Measurements from ENCODE around the gene ABCD1.
"Not testable (repeated sequence)": the region's sequence is repeated elsewhere in the genome, so short reads cannot be mapped to it uniquely, and the experiment has no call there.

Gene ABCD1

DNA sequence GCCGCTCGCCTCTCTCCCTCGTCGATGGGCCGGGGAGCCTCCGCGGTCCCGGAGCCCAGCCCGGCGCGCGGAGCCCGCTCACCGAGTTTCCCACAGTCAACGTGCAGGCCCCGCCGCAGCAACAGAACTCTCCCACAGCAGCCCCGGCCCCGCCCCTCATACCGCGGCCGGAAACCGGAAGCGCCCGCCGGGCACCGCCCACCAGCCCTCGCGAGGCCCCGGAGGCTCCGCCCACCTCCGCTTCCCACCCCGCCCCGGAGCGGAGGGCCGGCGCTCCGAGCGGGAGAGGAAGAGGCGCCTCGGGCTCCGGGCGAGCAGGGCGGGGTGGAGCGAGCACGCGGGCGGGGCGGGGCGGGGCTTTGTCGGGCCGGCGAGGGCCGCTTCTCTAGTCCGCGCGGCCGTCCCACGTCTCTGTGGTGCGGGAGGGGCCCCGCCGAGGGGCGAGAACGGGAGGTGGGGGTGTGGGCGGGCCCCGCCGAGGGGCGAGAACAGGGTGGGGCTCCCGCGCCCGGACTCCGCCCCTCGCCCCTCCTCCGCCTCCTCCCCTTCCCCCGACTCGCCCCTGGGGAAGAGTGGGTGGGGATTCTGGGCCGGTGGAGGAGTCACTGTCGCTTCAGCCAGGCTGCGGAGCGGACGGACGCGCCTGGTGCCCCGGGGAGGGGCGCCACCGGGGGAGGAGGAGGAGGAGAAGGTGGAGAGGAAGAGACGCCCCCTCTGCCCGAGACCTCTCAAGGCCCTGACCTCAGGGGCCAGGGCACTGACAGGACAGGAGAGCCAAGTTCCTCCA is at the start of gene ABCD1, which contains the start of gene BCAP31:
Gene ABCD1, plus strand, starts transcription at position 605 of the 787 bp plus-strand sequence. CDS start 411 bp downstream, outside the sequence.
Gene BCAP31, minus strand, starts transcription at position 136 of the 787 bp plus-strand sequence. CDS start 1,143 bp downstream, outside the sequence.
- in situ Hi-C loops (cut with HindIII; ENCODE audit: low sequenced_read_pairs) = no loop called here

DNA sequence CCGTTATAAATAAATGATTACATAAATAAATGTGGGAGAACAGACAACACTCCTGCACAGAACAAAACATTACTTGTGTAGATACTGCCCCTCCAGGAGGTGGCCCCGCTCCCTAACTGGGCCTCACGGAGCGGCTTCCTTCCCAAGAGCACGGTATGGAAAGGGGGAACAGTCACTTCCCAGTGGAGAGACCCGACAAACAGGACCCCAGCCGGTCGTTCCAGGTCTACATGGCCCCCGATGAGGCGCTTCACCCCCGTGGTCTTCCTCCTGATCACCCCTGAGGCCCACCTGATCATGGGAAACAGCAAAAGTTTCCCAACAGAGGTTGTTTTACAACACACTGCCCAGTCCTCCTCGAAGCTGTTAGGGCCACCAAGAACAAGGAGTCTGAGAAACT is 43.5 kb upstream of the ABCD1 start:
- in situ Hi-C loops (cut with HindIII; ENCODE audit: low sequenced_read_pairs) = no loop called here

DNA sequence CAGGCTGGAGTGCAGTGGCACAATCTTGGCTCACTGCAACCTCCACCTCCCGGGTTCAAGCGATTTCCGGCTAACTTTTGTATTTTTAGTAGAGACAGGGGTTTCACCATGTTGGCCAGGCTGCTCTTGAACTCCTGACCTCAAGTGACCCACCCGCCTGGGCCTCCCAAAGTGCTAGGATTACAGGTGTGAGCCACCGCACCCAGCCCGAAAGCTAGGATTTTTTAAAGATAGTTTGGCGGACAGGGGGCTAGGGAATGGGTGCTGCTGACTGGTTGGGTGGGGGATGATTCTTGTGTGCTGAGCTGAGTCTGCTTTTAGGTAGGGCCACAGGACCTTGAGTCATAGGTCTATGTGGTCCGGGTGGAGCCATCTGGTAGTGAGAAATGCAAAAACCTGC is 41.2 kb upstream of the ABCD1 start:
- in situ Hi-C loops (cut with HindIII; ENCODE audit: low sequenced_read_pairs) = not testable (repeated sequence)

DNA sequence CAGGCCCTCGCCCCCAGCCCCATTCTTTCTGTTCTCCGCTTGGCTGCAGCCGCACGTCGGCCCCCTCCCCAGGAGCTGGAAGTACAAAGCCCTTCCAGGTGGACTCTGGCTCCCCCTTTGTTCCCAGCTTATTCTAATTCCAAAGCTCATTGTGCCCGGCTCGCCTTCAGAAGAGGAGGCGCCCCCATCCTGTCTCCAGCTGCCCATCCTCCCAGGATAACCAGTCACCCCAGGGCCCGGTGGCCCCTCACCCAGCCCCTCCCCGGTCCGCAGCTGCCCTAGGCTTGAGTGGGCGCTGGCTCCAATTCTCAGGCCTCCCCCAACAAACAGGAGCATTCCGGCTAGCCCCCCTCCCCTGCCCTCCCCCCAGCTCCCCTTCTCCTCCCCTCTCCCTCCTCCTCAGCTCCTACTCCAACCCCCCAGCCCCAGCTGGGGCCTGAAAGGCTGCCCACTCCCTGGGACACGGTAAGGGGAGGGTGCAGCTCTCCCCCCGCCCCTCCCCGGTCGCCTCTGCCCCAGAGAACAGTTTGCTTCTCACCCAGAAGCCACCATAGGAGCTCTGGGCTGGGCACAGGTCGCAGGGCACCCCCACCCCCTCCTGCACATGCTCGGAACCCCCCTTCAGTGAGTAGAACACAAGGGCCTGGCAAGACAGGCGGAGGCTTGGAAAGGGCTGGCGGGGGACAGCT is 40.0 kb upstream of the ABCD1 start:
- in situ Hi-C loops (cut with HindIII; ENCODE audit: low sequenced_read_pairs) = no loop called here

DNA sequence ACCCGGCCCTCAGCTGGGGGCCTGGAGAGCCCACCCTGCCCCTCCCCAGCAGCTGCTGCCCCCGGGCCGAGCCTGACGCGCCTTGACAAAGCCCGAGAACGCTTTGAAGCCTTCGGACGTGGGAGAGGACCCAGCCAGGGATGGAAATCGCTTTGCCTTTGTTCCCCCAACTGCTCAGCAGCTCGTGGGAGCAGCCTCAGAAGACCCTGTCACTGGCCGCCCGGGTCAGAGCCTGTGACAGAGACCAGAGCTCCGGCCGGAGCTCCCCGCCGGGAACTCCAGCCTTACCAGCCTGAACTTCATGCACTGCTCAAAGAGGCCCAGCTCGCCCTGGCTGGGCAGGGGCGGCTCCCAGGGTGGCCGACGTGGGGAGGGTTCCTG is 39.5 kb upstream of the ABCD1 start:
- in situ Hi-C loops (cut with HindIII; ENCODE audit: low sequenced_read_pairs) = no loop called here

DNA sequence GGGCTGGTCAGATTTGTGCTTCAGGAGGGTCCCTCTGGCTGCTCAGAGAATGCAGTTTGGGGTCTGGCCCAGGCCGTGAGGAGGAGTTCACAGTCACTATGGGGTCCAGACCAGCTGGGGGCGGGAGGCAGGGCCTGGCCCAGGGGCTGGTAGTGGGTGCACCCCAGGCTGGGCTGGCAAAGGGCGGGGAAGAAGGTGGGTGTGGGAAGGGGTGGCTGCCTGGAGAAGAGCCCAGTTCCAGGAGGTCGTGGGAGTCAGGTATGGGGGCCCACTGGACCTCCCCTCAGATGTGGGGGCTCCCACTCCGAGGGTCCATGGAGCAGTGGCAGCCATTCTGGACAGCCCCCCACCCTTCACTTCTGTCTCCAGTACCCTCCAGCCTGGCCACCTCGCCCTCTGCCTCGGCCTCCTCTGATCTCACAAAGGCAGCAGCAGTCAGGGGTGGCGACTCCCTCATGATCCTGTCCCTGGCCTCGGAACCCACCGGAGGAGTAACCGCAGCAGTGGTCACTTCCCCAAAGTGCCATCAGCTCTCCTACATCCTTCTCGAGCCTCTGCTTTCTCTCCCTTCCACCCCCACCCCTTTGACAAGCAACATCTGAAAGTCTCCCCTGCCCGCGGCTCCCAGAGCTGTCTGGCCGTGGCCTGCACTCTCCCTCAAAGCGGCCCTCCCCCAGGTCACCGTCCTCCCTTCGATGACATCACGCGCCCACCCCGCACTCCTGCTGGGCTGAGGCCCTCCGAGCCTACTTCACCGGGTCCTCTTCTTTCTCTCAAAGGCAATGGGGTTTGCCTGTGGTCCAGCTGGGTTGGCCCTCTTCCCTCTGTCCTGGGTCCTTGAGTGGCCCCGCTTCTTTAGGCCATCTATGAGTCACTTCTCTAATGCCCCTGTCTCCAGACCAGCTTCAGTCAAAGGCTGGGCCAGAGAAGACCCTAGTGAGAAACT is 38.6 kb upstream of the ABCD1 start:
- in situ Hi-C loops (cut with HindIII; ENCODE audit: low sequenced_read_pairs) = no loop called here

DNA sequence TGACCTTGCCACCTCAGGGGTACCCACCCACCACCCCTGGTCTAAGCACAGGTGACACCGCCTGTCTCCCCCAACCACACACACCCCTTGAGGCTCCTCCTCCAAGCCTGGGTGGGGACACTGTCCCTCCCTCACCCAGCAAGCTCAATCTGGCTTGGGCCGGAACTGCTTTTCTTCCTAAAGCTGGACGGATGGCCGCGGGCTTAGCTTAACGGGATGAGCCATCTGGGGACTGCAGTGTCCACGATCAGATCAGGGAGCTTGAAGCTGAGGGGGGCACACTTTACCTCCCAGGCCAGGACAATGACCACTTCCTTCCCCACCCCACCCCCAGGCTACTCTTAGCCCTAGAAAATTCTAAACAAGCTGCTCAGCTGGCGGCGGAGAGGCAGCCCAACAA is 37.9 kb upstream of the ABCD1 start:
- in situ Hi-C loops (cut with HindIII; ENCODE audit: low sequenced_read_pairs) = no loop called here

DNA sequence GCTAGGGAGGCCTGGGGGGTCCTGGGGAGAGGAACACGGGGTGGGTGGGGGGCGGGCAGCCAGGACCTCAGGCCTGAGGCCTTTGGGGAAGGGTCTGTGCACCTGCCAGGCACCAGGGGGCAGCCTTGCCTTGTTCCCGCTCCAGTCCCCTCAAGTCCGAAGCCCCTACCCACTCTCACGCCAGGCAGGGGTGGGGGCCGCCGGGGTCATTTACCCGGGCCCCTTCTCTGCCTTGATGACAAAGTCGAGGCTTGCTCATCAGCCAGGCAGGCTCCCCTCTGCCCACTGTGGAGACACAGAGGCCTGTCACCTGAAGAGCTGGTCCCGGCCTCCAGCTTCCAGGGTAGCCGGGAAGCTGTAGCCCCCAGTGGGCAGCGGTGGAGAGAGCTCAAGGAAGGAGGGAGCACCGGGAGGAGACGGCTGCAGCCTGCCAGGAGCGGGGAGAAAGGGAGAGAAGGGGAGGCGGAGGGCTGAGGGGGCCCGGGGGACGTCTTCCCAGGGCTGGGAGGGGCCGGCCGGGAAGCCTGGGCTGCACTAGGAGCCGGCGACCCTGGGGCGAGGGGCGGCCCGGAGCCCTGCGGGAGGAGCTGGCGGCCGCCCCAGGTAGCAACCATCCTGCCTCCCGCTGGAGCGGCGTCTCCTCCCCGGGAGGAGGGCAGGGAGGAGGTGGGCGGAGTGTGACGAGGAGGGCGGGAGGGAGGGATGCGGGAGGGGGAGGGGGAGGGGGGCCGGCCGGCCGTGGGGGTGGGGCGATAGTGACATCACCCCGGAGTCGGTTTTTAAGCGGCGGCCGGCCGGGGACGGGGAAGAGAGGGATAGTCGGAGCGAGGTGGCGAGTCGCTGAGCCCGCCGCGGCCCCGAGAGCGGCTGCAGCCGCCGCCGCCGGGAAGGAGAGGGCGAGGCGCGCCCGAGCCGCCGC is 37.3 kb upstream of the ABCD1 start, which contains the start of gene SLC6A8:
Gene SLC6A8, plus strand, starts transcription at position 806 of the 919 bp plus-strand sequence. CDS start 649 bp downstream, outside the sequence.
- in situ Hi-C loops (cut with HindIII; ENCODE audit: low sequenced_read_pairs) = no loop called here

DNA sequence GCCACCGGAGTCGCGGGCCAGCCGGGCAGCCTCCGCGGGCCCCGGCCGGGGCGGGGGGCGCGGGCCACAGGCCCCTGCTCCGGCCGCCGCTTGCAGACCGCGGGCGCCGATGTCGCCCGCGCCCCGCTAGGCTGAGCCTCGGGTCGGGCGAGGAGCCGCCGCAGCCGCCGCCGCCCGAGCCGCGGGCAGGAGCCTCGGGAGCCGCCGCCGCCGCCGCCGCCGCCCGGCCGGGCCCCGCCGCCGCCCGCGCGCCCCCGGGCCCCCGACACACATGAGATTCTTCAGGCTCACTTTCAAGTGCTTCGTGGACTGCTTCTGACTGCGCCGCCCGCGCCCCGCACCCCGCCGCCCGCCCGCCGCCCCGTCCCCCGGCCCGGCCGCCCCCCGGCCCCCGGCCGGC is 36.6 kb upstream of the ABCD1 start:
- in situ Hi-C loops (cut with HindIII; ENCODE audit: low sequenced_read_pairs) = no loop called here

DNA sequence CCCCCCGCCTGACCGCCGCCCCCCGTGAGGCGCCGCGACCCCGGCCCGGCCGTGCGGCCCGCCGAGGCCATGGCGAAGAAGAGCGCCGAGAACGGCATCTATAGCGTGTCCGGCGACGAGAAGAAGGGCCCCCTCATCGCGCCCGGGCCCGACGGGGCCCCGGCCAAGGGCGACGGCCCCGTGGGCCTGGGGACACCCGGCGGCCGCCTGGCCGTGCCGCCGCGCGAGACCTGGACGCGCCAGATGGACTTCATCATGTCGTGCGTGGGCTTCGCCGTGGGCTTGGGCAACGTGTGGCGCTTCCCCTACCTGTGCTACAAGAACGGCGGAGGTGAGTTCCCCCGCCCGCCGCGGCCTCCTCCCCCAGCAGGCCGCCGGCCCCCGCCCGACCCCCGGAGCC is 36.1 kb upstream of the ABCD1 start:
- in situ Hi-C loops (cut with HindIII; ENCODE audit: low sequenced_read_pairs) = no loop called here

DNA sequence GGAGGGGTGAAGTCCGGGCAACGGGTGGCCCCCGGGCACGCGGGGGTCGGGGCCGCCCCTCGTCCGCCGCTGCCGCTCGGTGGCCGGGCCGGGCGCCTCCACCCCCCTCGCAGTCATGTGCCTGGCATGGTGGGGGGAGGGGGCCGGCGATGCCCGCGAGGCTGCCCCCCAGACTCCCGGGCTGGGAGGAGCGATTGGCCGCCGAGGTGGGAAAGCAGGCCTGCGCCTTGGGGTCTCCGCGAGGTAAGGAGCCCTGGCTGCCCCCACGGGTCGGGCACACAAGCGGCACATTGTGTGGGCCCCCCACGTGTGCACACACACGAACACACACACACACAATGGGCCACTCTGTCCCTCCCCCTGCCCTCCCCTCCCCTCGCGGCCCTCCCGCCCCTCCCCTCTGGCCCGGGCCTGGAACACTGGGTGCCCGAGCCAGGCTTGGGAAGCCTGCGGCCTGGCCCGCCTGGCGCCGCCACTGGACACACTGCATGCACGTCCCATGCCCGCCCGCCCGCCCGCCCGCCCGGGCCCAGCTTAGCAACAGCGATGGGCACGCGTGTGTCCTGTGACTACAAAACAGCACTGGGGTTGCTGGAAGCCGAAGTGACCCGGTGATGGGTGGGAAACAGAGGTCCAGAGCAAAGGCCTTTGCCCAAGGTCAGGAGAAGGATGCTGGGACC is 35.6 kb upstream of the ABCD1 start:
- in situ Hi-C loops (cut with HindIII; ENCODE audit: low sequenced_read_pairs) = no loop called here

DNA sequence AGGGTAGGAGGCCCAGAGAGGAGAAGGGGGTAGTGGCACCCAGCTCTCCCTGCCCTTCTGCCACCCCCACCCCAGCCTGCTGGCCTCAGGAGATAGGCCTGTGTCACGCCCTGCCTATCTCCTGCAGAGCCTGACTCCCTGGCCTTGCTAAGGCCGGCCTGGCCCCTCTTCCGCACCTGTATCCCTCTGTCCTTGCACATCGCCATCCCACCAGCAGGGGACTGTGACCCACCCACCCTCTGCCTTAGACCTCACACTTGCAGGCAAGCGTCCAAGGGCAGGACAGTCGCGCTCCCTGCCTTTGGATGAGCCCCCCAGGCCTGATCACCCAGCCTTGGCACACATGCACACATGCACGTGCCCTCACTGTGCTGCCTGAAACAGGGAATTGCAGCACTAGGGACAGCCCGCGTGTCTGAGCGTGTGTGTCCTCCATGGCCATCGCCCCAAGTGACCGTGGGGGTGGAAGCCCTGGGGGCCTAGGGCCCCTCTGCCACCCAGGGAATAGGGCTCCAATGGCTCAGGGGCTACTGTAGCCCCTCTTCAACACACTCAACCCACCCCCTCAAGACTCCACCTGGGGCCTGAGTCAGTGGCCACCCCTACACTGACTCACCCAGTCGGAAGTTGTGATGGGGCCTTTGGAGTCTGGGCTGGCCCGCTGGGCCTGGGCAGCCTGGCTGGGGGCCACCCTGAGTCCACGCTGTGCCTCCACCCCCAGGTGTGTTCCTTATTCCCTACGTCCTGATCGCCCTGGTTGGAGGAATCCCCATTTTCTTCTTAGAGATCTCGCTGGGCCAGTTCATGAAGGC is 34.8 kb upstream of the ABCD1 start:
- in situ Hi-C loops (cut with HindIII; ENCODE audit: low sequenced_read_pairs) = no loop called here

DNA sequence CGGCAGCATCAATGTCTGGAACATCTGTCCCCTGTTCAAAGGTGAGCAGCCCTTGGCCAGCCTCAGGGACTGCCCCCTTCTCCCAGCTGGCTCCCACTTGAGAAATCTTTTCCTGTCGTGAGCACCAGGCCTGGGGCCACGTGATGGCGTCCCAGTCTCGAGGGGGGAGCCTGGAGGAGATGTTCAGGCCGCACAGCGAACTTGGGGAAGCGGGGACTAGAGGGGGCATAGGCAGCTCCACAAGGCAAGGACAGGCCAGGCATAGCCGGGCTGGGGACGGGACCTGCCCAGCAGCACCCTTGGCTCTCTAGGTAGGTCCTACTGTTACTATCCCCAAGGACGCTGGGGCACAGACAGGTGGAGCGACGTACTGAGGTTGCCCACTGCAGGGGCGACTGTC is 34.2 kb upstream of the ABCD1 start:
- in situ Hi-C loops (cut with HindIII; ENCODE audit: low sequenced_read_pairs) = no loop called here

DNA sequence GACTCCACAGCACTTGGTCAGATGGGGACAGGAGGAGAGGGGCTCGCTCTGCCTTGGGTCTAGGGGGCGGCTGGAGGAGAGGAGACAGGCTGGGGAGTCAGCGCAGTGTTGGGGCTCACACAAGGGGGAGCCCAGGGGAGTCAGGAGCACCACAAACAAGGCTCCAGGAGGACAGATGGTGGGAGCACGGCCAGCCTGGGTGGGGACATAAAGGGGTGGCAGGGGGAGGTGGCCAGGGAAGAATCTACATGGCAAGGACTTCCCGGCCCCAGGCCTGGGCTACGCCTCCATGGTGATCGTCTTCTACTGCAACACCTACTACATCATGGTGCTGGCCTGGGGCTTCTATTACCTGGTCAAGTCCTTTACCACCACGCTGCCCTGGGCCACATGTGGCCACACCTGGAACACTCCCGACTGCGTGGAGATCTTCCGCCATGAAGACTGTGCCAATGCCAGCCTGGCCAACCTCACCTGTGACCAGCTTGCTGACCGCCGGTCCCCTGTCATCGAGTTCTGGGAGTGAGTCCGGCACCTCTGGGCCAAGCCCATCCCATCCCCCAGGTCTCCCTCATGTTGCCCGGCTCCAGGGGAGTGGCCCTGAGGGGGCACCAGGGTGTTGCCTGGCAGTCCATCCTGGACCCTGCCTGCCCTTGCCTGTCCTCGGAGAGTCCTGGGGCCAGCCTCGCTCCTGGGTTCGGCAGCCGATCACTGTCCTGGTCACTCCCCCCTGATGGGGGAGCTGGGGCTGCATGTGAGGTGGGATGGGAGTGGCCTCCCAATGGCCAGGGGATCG is 33.4 kb upstream of the ABCD1 start:
- in situ Hi-C loops (cut with HindIII; ENCODE audit: low sequenced_read_pairs) = not testable (repeated sequence)

DNA sequence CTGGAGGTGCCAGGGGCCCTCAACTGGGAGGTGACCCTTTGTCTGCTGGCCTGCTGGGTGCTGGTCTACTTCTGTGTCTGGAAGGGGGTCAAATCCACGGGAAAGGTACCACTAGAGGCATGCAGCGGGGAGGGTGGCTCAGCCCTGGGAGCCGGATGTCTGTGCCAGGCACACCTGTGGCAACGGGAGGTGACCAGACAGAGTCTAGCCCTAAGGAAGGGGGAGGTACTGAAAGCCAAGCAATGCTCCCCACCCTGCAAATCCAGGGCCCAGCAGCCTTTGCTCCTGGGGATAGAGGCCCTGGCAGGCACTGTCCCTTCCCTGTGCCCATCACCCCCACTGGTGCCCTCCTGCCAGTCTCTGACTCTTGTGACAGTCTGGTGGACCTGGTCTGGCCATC is 32.7 kb upstream of the ABCD1 start:
- in situ Hi-C loops (cut with HindIII; ENCODE audit: low sequenced_read_pairs) = no loop called here

DNA sequence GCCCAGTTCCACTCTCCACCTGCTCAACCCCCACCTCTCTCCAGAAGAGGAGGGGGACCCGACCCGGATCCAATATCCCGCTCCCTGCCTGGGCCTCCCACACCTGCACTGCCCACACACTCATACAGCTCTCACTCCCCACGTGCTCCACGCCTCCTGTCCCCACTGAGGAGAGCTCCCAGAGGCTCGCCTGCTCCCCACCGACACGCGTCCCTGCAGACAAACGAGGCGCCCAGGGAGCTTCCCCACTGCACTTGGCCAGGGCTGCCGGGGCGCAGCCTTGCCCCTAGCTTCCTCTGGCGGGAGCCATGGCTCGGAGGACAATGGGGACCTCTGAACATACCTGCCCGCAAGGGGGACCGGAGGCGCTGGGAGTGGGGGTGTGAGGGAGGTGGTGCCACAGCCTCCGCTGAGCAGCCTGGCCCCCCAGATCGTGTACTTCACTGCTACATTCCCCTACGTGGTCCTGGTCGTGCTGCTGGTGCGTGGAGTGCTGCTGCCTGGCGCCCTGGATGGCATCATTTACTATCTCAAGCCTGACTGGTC is 32.0 kb upstream of the ABCD1 start:
- in situ Hi-C loops (cut with HindIII; ENCODE audit: low sequenced_read_pairs) = no loop called here

DNA sequence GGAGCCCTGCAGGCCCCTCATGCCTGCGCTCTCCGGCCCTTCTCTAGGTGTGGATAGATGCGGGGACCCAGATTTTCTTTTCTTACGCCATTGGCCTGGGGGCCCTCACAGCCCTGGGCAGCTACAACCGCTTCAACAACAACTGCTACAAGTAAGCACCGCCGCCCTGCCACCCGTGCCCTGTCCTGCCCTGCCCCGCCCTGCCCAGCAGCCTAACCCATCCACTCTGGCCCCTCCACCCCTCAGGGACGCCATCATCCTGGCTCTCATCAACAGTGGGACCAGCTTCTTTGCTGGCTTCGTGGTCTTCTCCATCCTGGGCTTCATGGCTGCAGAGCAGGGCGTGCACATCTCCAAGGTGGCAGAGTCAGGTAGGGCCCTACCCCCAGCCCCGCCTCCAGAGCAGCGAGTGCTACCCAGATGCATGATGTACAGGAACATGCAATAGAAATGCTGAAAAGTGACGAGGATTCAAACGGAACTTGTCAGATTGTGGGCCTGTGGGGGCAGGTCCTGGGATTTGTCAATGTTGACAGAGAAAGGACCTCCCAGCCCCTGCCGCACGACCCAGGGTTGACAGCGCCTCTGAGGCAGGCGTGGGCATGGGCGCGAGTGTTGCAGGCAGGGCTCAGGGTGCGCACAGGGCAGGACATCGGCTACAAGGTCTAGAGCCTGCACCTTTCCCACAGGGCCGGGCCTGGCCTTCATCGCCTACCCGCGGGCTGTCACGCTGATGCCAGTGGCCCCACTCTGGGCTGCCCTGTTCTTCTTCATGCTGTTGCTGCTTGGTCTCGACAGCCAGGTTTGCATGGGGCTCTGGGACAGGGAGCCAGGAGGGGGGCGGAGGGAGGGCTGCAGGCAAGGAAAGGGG is 31.2 kb upstream of the ABCD1 start:
- in situ Hi-C loops (cut with HindIII; ENCODE audit: low sequenced_read_pairs) = no loop called here
